ENCODE results near the gene TSEN54.
"Not testable (repeated sequence)": the region's sequence is repeated elsewhere in the genome, so short reads cannot be mapped to it uniquely, and the experiment has no call there.

The TSEN54 gene

GRCh38 chr17:75516255-75516618, at the start of gene TSEN54:
TSEN54 (plus strand) TSS chr17:75516528; CDS start chr17:75516561, 33 bp downstream.
- DNase-seq: peak; percentile 85

GRCh38 chr17:75468291-75468754, 48.0 kb upstream of the TSEN54 start:
- DNase-seq: no peak

- no peak for DNase-seq
Measured at GRCh38 chr17:75468779-75469373, 47.5 kb upstream of the TSEN54 start.

- no peak for DNase-seq
Measured at GRCh38 chr17:75471207-75471606, 45.1 kb upstream of the TSEN54 start.

- no peak for DNase-seq
Measured at GRCh38 chr17:75472119-75472518, 44.2 kb upstream of the TSEN54 start.

- DNase-seq: no peak
Measured at GRCh38 chr17:75473246-75473645, 43.1 kb upstream of the TSEN54 start.

- no peak for DNase-seq
Measured at GRCh38 chr17:75474736-75475135, 41.6 kb upstream of the TSEN54 start.

GRCh38 chr17:75475144-75475835, 41.0 kb upstream of the TSEN54 start:
- DNase-seq: peak; percentile 13

- DNase-seq: peak; percentile 37
Measured at GRCh38 chr17:75475851-75476250, 40.5 kb upstream of the TSEN54 start.

GRCh38 chr17:75476271-75476671, 40.1 kb upstream of the TSEN54 start:
- peak; percentile 10 for DNase-seq

- DNase-seq: no peak
Measured at GRCh38 chr17:75476752-75477489, 39.4 kb upstream of the TSEN54 start.

GRCh38 chr17:75477490-75477862, 38.9 kb upstream of the TSEN54 start:
- not testable (repeated sequence) for DNase-seq

GRCh38 chr17:75478508-75478907, 37.8 kb upstream of the TSEN54 start:
- peak; percentile 14 for DNase-seq

- DNase-seq: no peak
Measured at GRCh38 chr17:75480281-75480680, 36.0 kb upstream of the TSEN54 start.

- no peak for DNase-seq
Measured at GRCh38 chr17:75481194-75482068, 34.9 kb upstream of the TSEN54 start.

- no peak for DNase-seq
Measured at GRCh38 chr17:75482098-75482942, 34.0 kb upstream of the TSEN54 start.

GRCh38 chr17:75485688-75486087, 30.6 kb upstream of the TSEN54 start:
- DNase-seq: no peak

GRCh38 chr17:75486151-75486550, 30.2 kb upstream of the TSEN54 start:
- DNase-seq: no peak

GRCh38 chr17:75486951-75487350, 29.4 kb upstream of the TSEN54 start:
- DNase-seq: no peak

GRCh38 chr17:75487351-75488070, 28.8 kb upstream of the TSEN54 start:
- DNase-seq: no peak

Data from fibroblast of skin of right quadriceps (primary cell).